Cardiac fibroblast (primary cell): ENCODE measurements around the gene ARHGDIG.

ENCODE experiments used
- DNase-seq, 2 donors: peaks; one replicate each; pipeline versions ENCODE4 v3.0.0 to v3.0.0-alpha.2; 2010; ENCODE audit warnings: low read depth in 2 of 2
- H3K4me3 ChIP-seq, 2 donors: replicated peaks in 1 of 2; 1 replicate in 1 of 2; 2 replicates in 1 of 2; pipeline ENCODE4 v1.5.1; 2011; ENCODE audit warnings: low read depth in 2 of 2, low read length in 2 of 2, mild to moderate bottlenecking in 2 of 2, moderate library complexity in 1 of 2
- TF ChIP-seq, protein P1 (sequence below): IDR thresholded peaks from one replicate; pipeline ENCODE4 v1.5.1; 2011; ENCODE audit warnings: low read depth, mild to moderate bottlenecking, low read length, inconsistent platforms

The ARHGDIG gene

DNA sequence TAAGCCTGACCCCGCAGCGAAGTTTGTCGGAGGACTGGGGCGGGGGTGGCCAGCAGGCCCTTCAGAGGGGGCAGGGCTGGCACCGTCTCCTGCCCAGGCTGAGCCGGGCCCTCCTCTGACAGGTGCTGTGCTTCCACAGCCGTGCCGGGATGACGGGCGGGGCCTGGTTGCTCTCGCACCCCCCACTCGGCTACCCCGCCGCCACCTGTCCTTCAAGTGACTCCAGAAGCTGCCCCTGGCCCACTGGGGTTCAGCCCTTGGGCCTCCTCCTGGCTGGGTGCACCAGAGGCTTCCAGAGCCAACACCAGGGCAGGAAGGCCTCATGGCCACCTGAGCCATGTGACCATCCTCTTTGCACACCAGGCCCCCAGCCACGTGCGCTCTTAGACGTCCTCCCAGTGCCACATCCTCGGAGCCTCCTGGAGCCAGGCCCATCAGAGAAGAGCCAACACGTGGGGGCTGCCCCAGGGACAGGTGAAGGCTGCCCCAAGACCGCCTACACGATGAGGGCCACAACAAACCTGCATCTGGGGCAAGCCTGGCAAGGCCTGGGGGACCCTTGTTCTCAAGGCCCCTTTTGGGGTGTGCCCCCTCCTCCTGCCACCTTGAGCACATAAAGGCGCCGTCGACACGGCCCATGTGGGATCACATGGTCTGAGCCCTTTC, 9.8 kb downstream of the ARHGDIG start:
- TF ChIP-seq, protein P1, sequence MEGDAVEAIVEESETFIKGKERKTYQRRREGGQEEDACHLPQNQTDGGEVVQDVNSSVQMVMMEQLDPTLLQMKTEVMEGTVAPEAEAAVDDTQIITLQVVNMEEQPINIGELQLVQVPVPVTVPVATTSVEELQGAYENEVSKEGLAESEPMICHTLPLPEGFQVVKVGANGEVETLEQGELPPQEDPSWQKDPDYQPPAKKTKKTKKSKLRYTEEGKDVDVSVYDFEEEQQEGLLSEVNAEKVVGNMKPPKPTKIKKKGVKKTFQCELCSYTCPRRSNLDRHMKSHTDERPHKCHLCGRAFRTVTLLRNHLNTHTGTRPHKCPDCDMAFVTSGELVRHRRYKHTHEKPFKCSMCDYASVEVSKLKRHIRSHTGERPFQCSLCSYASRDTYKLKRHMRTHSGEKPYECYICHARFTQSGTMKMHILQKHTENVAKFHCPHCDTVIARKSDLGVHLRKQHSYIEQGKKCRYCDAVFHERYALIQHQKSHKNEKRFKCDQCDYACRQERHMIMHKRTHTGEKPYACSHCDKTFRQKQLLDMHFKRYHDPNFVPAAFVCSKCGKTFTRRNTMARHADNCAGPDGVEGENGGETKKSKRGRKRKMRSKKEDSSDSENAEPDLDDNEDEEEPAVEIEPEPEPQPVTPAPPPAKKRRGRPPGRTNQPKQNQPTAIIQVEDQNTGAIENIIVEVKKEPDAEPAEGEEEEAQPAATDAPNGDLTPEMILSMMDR, result no peak
- no peak overlapping the region for H3K4me3 ChIP-seq
- no peak for DNase-seq

DNA sequence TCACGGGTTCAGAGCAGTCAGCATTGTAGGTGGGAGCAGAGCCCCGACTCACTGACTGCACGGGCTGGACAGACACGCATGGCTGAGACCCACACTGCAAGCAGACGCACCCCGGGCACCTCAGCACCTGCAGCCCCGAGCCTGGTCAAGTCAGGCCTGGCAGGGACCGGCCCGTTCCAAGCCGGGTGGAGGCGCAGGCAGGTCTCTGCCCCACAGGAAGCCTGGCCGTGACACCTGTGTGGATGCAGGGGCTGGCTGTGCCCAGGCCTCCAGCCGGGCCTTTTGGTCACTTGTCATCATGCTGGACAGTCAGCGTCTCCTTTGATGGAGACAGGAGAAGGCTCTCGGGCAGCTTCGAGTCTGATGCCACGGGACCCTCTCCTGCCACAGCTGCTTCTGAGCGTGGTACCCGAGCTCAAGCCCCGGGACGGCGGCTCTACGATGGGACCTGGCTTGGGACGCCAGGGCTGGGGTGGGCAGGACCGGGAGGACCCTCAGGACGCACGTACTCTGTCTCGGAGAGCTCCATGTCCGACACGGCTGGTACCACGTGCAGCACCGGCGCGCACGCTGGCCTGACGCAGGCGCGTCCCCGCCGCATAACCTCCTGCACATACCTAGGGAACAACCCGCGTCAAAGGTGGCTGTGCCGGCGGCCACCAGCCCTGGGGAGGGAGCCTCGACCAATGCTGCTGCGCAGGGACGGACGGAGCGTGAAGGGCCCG, 10.5 kb downstream of the ARHGDIG start:
- H3K4me3 ChIP-seq, result no peak overlapping the region
- TF ChIP-seq, protein P1, result no peak
- DNase-seq, result no peak

DNA sequence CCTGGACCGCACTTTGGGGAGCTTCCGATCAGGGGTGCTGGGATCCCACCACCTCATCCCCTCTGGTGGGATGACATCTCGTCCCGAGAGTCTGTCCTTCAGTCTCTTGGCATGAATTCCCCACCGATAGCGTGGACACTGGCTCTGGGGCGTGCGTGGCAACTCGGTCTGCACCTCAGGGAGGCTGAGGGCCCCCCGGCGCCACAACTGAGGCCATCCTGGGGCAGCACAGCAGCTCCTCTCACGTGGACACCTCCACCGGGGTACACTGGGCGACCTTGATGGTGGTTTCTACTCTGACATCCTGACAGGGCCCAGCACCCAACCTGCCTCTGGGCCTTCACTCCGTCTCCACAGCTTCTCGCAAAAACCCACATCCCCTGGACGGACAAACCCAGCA, 11.1 kb downstream of the ARHGDIG start:
- H3K4me3 ChIP-seq, result no peak overlapping the region
- TF ChIP-seq, protein P1, result no peak
- DNase-seq, result no peak

DNA sequence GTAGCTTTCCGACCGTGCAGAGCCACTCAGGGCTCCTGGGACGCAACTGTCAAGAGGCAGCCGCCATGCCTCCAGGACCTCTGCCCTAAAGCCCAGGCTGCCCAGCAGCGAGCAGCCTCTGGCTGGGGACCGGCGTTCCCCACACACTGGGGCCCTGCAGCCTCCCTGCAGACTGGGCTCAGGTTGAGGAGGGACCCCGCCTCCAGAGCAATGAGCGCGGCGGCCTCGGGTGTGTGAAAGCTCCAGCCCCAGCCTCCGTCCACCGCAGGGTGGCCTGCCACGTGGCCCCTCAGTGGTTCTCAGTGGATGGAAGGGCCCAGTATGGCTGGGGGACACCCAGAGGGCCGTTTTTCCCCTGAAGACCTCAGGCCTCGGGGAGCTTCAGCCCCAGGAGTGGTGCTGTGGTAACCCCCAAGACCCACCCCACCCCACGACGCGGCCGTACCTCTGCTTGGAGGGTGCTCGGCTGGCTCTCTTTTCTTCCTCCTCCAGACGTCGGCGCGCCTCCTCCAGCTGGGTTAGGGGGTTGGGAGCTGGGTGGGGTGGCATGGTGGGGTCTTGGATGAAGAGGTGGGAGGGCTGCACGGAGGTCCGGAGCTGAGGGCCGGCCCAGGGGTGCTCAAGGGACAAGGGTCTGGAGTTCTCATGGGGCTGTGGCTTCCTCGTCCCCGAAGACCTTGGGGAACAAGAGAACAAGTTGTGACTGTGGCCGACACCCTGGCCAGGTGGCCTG, 12.8 kb downstream of the ARHGDIG start:
- TF ChIP-seq, protein P1, result no peak
- no peak for DNase-seq

DNA sequence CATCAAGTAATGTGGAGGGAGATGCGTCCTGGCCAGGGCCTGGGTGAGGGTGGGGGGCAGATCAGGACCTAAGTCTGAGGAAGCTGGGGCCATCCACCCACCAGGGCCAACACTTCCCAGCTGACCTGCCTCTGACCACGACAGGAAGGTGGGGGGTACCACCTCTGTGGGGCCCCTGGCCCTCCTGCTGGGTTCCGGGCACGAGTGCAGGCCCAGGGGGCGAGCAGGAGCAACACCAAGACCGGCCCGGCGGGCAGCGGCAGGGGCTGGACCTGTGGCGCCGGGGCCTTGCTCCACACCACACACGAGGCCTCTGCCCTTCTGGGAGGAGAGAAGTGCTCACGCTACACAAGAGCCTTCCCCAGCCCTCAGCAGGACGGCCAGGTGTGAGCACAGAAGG, 15.9 kb downstream of the ARHGDIG start:
- DNase-seq, result no peak
- TF ChIP-seq, protein P1, result no peak
- no peak overlapping the region for H3K4me3 ChIP-seq

More for the DNA sequence above, 12.8 kb downstream of the ARHGDIG start:
- H3K4me3 ChIP-seq, result no peak overlapping the region

DNA sequence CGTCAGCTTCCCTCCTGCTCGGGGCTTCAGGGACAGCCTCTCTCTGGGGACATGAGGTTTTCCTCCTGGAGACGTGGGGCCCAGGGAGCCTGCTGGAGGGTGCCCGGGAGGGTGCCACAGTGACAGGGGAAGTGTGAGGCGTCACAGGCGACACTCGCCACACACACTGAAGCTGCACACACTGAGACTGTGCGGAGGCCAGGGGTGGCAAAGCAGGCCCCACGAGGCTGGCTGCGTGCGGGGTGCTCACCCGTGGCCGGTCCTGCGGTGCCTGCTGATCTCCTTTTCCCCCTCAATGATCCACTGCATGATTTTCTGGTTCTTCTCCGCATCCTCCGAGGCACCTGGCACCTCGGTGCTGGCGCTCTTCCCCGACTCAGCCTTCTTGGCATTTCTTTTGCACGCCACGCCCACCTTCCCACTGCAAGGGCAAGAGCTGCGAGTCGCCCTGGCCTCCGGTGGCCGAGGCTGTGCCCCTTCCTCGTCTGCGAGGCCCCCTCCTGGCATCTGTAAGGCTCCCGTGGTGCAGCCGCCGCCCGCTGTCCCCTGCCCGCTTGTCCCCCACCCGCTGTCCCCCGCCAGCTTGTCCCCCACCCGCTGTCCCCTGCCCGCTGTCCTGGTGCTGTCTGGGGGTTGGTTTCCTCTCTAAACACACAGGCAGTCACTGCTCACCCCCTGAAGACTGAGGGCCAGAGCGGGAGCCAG, 16.6 kb downstream of the ARHGDIG start:
- TF ChIP-seq, protein P1, result no peak
- no peak for DNase-seq

More for the DNA sequence above, 16.6 kb downstream of the ARHGDIG start:
- no peak overlapping the region for H3K4me3 ChIP-seq
